HCT116 (cell line): Measurements from ENCODE around the gene GAPDH.

Experiments
- CTCF ChIP-seq, 3 experiments: fragments of 200-600 bp in 1 of 3; sonication (generic) in 1 of 3; IDR thresholded peaks in 2 of 3; conservative IDR thresholded peaks in 1 of 3; 2 replicates each; pipeline ENCODE4 v1.5.1; 2012 to 2017; ENCODE audit warnings: low read depth in 2 of 3, low read length in 2 of 3, antibody characterized with exemption in 1 of 3, borderline replicate concordance in 1 of 3, control low read depth in 1 of 3, mild to moderate bottlenecking in 1 of 3, mixed read lengths in 1 of 3, mixed run types in 1 of 3, moderate library complexity in 1 of 3; ENCODE audit not compliant: insufficient read depth in 1 of 3
- EZH2 ChIP-seq: fragments of 200-600 bp; sonication (generic); IDR thresholded peaks from 2 replicates; pipeline ENCODE4 v1.6.1; 2017; ENCODE audit warnings: antibody characterized with exemption, mixed run types
- POLR2AphosphoS5 ChIP-seq: IDR thresholded peaks from 2 replicates; pipeline ENCODE4 v1.6.1; 2011; ENCODE audit warnings: mild to moderate bottlenecking, low read depth, low read length, moderate library complexity
- REST ChIP-seq: IDR thresholded peaks from 2 replicates; pipeline ENCODE4 v1.6.1; 2012; ENCODE audit warnings: low read depth
- SP1 ChIP-seq: IDR thresholded peaks from 2 replicates; pipeline ENCODE4 v1.6.1; 2012; ENCODE audit warnings: low read depth
- ZBTB33 ChIP-seq: IDR thresholded peaks from 2 replicates; pipeline ENCODE4 v1.6.1; 2011; ENCODE audit warnings: mild to moderate bottlenecking, low read length, moderate library complexity; ENCODE audit not compliant: insufficient replicate concordance; ENCODE audit errors: extremely low read depth
- ZNF274 ChIP-seq: fragments of 200-500 bp; sonication (Bioruptor generic); IDR thresholded peaks from 2 replicates; pipeline ENCODE4 v1.6.1; 2014; ENCODE audit warnings: mild to moderate bottlenecking, low read depth, low read length, inconsistent platforms

GRCh38 chr12:6547566-6547965, 13.2 kb downstream of the GAPDH start:
- no peak for TF ChIP-seq CTCF (IDR thresholded peaks at IDR 0.05 in 2 of 3, conservative IDR thresholded peaks at IDR 0.05 in 1 of 3; ENCODE audit: borderline replicate concordance in 1 of 3, insufficient read depth in 1 of 3, low read depth in 2 of 3, low read length in 2 of 3)
- no peak for TF ChIP-seq ZBTB33
- no peak for TF ChIP-seq EZH2
- TF ChIP-seq REST = no peak
- no peak for TF ChIP-seq ZNF274
- TF ChIP-seq SP1 = no peak
- no peak for TF ChIP-seq POLR2AphosphoS5
